Thoracic aorta (tissue), 2 donors: ENCODE results near the gene GAS2L3. TPM values are rescaled to one million over a fixed set of nuclear protein-coding genes. Genes with fewer than 3 reads are reported as not detected.

Experiments used
- ATAC-seq: fragments of 150-250 bp; one replicate; pipeline ENCODE4 v1.8.0; 2017; ENCODE audit warnings: low read depth; ENCODE audit not compliant: insufficient number of reproducible peaks, low FRiP score
- DNase-seq: peaks from one replicate; pipeline ENCODE4 v3.0.0-alpha.2; 2020; ENCODE audit warnings: low spot score
- H3K27ac ChIP-seq, 2 donors: fragments of 200-600 bp; sonication (generic); 1 replicate in 1 of 2; 2 replicates in 1 of 2; pipeline ENCODE4 v1.5.1; 2016; ENCODE audit warnings: mild to moderate bottlenecking in 2 of 2, moderate library complexity in 2 of 2
- H3K27me3 ChIP-seq: fragments of 200-600 bp; sonication (generic); replicated peaks from 2 replicates; pipeline ENCODE4 v1.6.0; 2016; ENCODE audit warnings: mild to moderate bottlenecking; ENCODE audit not compliant: insufficient read depth
- H3K36me3 ChIP-seq: fragments of 200-600 bp; sonication (generic); one replicate; pipeline ENCODE4 v1.5.1; 2016
- H3K4me1 ChIP-seq, 2 donors: fragments of 200-600 bp; sonication (generic); 1 replicate in 1 of 2; 2 replicates in 1 of 2; pipeline versions ENCODE4 v1.5.1 to v1.6.0; 2016; ENCODE audit warnings: low read depth in 2 of 2, mild to moderate bottlenecking in 1 of 2; ENCODE audit not compliant: control insufficient read depth in 1 of 2
- H3K4me3 ChIP-seq: fragments of 200-600 bp; sonication (generic); 2 replicates; pipeline ENCODE4 v1.5.1; 2016; ENCODE audit warnings: mild to moderate bottlenecking
- H3K9me3 ChIP-seq: fragments of 200-600 bp; sonication (generic); 2 replicates; pipeline ENCODE4 v1.5.1; 2016
- total RNA-seq, 2 donors: library from RNA; depleted of rRNA; stranded (reverse); fragments of >200 nt; gene quantifications; one replicate each; pipeline versions ENCODE4 v1.1.0 to v1.2.3, GENCODE V29; 2016
- TF ChIP-seq, protein P1 (sequence below): fragments of 200-600 bp; sonication (generic); IDR thresholded peaks from one replicate; pipeline ENCODE4 v1.5.1; 2019; ENCODE audit warnings: antibody characterized with exemption

Gene GAS2L3
- total RNA-seq, 2 donors from 2014 or later = 9.3 to 12.8 TPM

DNA sequence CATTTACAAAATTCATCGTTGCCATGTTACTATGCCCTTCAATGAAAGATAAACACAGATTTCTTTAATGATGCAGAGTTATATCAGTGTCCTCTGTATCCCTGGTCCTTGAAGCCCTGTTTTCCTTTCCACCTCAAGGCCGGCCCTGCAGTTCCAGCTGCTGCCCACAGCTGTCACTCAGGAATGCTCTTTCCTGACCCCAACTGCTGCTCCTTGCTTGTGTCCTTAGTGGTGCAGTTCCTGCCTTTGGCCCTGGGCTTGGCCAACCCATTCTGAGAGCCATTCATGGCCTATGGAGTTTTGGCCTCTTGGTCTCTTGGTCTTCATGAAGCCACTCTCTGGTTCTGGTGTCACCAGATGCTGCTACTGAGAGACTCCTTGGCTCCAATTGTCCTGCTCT lies 93.1 kb downstream of the GAS2L3 start:
- no peaks in the 10 kb centered on the region for H3K9me3 ChIP-seq
- H3K36me3 ChIP-seq = no peaks in the 10 kb centered on the region
- H3K27me3 ChIP-seq = no peaks in the 10 kb centered on the region
- no peak overlapping the region for H3K4me3 ChIP-seq
- no peak for ATAC-seq
- no peak for DNase-seq
- TF ChIP-seq, protein P1, sequence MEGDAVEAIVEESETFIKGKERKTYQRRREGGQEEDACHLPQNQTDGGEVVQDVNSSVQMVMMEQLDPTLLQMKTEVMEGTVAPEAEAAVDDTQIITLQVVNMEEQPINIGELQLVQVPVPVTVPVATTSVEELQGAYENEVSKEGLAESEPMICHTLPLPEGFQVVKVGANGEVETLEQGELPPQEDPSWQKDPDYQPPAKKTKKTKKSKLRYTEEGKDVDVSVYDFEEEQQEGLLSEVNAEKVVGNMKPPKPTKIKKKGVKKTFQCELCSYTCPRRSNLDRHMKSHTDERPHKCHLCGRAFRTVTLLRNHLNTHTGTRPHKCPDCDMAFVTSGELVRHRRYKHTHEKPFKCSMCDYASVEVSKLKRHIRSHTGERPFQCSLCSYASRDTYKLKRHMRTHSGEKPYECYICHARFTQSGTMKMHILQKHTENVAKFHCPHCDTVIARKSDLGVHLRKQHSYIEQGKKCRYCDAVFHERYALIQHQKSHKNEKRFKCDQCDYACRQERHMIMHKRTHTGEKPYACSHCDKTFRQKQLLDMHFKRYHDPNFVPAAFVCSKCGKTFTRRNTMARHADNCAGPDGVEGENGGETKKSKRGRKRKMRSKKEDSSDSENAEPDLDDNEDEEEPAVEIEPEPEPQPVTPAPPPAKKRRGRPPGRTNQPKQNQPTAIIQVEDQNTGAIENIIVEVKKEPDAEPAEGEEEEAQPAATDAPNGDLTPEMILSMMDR = no peak
- H3K27ac ChIP-seq = no peak overlapping the region
- H3K4me1 ChIP-seq = no peaks in the 10 kb centered on the region

GRCh38 chr12:100668945-100669536 lies 95.6 kb downstream of the GAS2L3 start:
- Histone ChIP-seq H3K4me1 (no peaks in the 10 kb centered on the region), H3K27me3 (no peaks in the 10 kb centered on the region), H3K27ac (no peak overlapping the region), H3K36me3 (no peaks in the 10 kb centered on the region), H3K4me3 (no peak overlapping the region), H3K9me3 (no peaks in the 10 kb centered on the region)
- no peak for DNase-seq
- ATAC-seq = peak; percentile 32
- TF ChIP-seq, protein P1 = peak; percentile 36

DNA sequence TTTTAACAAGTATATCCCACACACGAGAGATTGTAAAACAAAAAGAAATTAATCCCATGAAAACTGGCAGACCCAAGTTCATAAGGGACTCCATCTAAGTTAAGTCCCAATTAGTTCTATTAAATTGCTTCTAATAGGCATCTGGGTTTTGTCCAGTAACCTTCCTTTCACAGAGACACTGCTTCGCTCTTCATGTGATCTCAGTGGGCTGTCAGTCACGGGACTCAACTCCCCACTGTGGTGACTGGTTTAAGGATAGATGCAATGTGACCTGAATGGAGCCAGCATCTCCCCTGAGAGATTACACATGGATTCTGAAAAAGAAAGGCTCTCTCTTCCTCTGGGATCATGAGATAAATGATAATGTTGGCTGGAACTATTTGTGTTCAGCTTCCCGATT lies 96.4 kb downstream of the GAS2L3 start:
- ATAC-seq (no peak), DNase-seq (no peak)
- no peaks in the 10 kb centered on the region for H3K36me3 ChIP-seq
- H3K27me3 ChIP-seq = no peaks in the 10 kb centered on the region
- H3K9me3 ChIP-seq = no peaks in the 10 kb centered on the region
- H3K4me3 ChIP-seq = no peak overlapping the region
- TF ChIP-seq, protein P1 = no peak
- no peak overlapping the region for H3K27ac ChIP-seq
- no peaks in the 10 kb centered on the region for H3K4me1 ChIP-seq

GRCh38 chr12:100671396-100672074 lies 98.1 kb downstream of the GAS2L3 start:
- Histone ChIP-seq H3K9me3 (no peaks in the 10 kb centered on the region), H3K36me3 (no peaks in the 10 kb centered on the region), H3K4me3 (no peak overlapping the region), H3K4me1 (no peaks in the 10 kb centered on the region), H3K27ac (no peak overlapping the region), H3K27me3 (no peaks in the 10 kb centered on the region)
- DNase-seq = no peak
- no peak for ATAC-seq
- TF ChIP-seq, protein P1 = no peak

DNA sequence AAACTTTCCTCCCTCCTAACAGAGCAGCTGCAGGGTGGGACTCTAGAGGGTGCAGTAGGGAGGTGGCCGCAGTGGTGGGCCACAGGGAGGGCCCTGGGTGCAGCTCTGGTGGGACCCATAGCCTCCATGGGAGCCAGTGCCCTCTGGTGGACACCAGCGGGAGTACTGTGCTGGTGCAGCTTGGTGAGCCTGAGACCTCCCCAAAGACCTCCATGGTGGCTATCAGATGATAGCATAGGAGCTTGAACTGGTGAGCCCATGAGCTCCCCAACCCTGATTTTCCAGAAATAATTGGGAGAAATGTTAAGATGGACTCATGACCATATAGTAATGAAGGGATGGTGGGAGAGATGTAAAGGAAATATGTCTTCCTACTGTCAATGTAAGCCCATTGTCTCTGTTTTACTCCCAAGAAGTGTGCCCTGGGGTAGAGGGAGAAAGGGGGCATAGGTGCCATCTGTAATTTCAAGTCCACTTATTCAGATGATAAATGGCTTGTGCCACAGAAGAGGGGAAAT lies 98.7 kb downstream of the GAS2L3 start:
- H3K36me3 ChIP-seq = no peaks in the 10 kb centered on the region
- no peak for DNase-seq
- H3K9me3 ChIP-seq = no peaks in the 10 kb centered on the region
- H3K4me1 ChIP-seq = no peaks in the 10 kb centered on the region
- no peaks in the 10 kb centered on the region for H3K27me3 ChIP-seq
- no peak for ATAC-seq
- TF ChIP-seq, protein P1 = no peak
- no peak overlapping the region for H3K4me3 ChIP-seq
- no peak overlapping the region for H3K27ac ChIP-seq
